VCaP (cell line): ENCODE results near the gene MYO7A.

Source experiments
- H3K27ac ChIP-seq: fragments of 450-650 bp; 2 replicates; pipeline ENCODE4 v1.5.1; 2017
- CTCF ChIP-seq: fragments of 450-650 bp; conservative IDR thresholded peaks from 2 replicates; pipeline ENCODE4 v1.5.1; 2017; ENCODE audit warnings: mild to moderate bottlenecking, moderate library complexity

Gene MYO7A

GRCh38 chr11:77115181-77115611 is 12.8 kb upstream of the MYO7A start:
- TF ChIP-seq CTCF, result peak; percentile 5; the same call in 1 of the 2 replicates
- H3K27ac ChIP-seq, result no peak overlapping the region

GRCh38 chr11:77115956-77116355 is 12.1 kb upstream of the MYO7A start:
- no peak overlapping the region for H3K27ac ChIP-seq
- TF ChIP-seq CTCF, result no peak

GRCh38 chr11:77117492-77117891 is 10.6 kb upstream of the MYO7A start:
- no peak for TF ChIP-seq CTCF
- no peak overlapping the region for H3K27ac ChIP-seq

GRCh38 chr11:77118086-77118485 is 10.0 kb upstream of the MYO7A start:
- no peak for TF ChIP-seq CTCF
- no peak overlapping the region for H3K27ac ChIP-seq

GRCh38 chr11:77118971-77119370 is 9.1 kb upstream of the MYO7A start:
- no peak overlapping the region for H3K27ac ChIP-seq
- TF ChIP-seq CTCF, result no peak

- no peak for TF ChIP-seq CTCF
- no peak overlapping the region for H3K27ac ChIP-seq
Measured at GRCh38 chr11:77119531-77119936, 8.5 kb upstream of the MYO7A start.

GRCh38 chr11:77120571-77120970 is 7.5 kb upstream of the MYO7A start:
- no peak for TF ChIP-seq CTCF
- H3K27ac ChIP-seq, result no peak overlapping the region

- H3K27ac ChIP-seq, result no peak overlapping the region
- TF ChIP-seq CTCF, result no peak
Measured at GRCh38 chr11:77121096-77121640, 6.9 kb upstream of the MYO7A start.
